SK-N-SH treated with all-trans-retinoic acid at 6 μM for 48 hours (cell line): ENCODE data around the gene TMEM18.

Experiments used
- ATAC-seq: fragments of 200-7000 bp; cut with Tn5 transposase; 3 replicates; pipeline ENCODE4 v1.9.1; 2020; ENCODE audit warnings: mild to moderate bottlenecking, moderate library complexity
- ARNTL ChIP-seq: fragments of 450-650 bp; formaldehyde crosslinking; IDR thresholded peaks from 2 replicates; pipeline ENCODE4 v1.5.0; 2020; ENCODE audit warnings: low read depth, mild to moderate bottlenecking, moderate library complexity, borderline replicate concordance
- CSRNP3 ChIP-seq: fragments of 250-450 bp; sonication (Bioruptor Pico); IDR thresholded peaks from 2 replicates; pipeline ENCODE4 v1.5.1; 2021; ENCODE audit warnings: mild to moderate bottlenecking, moderate library complexity
- ESRRG ChIP-seq: fragments of 250-450 bp; sonication (Bioruptor Pico); IDR thresholded peaks from 2 replicates; pipeline ENCODE4 v1.6.1; 2021; ENCODE audit warnings: mild to moderate bottlenecking
- GLIS3 ChIP-seq: fragments of 250-450 bp; sonication (Bioruptor Pico); IDR thresholded peaks from 2 replicates; pipeline ENCODE4 v1.5.0; 2020; ENCODE audit warnings: mild to moderate bottlenecking, moderate library complexity
- ISL1 ChIP-seq: fragments of 250-450 bp; sonication (Bioruptor Pico); IDR thresholded peaks from 2 replicates; pipeline ENCODE4 v2.1.2; 2022; ENCODE audit warnings: mild to moderate bottlenecking, moderate library complexity
- OSR1 ChIP-seq: fragments of 250-450 bp; sonication (Bioruptor Pico); IDR thresholded peaks from 2 replicates; pipeline ENCODE4 v1.8.0; 2022; ENCODE audit warnings: moderate library complexity, mild to moderate bottlenecking, inconsistent platforms
- PPARA ChIP-seq: fragments of 250-450 bp; sonication (Bioruptor Pico); IDR thresholded peaks from 2 replicates; pipeline ENCODE4 v1.5.0; 2020; ENCODE audit warnings: mild to moderate bottlenecking, borderline replicate concordance
- SNAI2 ChIP-seq: fragments of 250-450 bp; sonication (Bioruptor Pico); IDR thresholded peaks from 2 replicates; pipeline ENCODE4 v1.5.0; 2020; ENCODE audit warnings: mild to moderate bottlenecking, moderate library complexity
- TCF4 ChIP-seq: fragments of 250-450 bp; sonication (Bioruptor Pico); IDR thresholded peaks from 2 replicates; pipeline ENCODE4 v1.8.0; 2021; ENCODE audit warnings: mild to moderate bottlenecking, moderate library complexity, borderline replicate concordance
- TOX ChIP-seq: fragments of 250-450 bp; sonication (Bioruptor Pico); IDR thresholded peaks from 2 replicates; pipeline ENCODE4 v1.8.0; 2021; ENCODE audit warnings: mild to moderate bottlenecking, moderate library complexity, borderline replicate concordance
- ZC3H10 ChIP-seq: fragments of 250-450 bp; sonication (Bioruptor Pico); IDR thresholded peaks from 2 replicates; pipeline ENCODE4 v1.5.1; 2021; ENCODE audit warnings: mild to moderate bottlenecking, moderate library complexity
- ZFP3 ChIP-seq: fragments of 250-450 bp; sonication (Bioruptor Pico); IDR thresholded peaks from 2 replicates; pipeline ENCODE4 v1.5.0; 2020; ENCODE audit warnings: mild to moderate bottlenecking, moderate library complexity
- ZFP30 ChIP-seq: fragments of 450-650 bp; formaldehyde crosslinking; IDR thresholded peaks from 2 replicates; pipeline ENCODE4 v1.5.0; 2022; ENCODE audit warnings: mild to moderate bottlenecking, moderate library complexity
- ZNF565 ChIP-seq: fragments of 450-650 bp; formaldehyde crosslinking; conservative IDR thresholded peaks from 2 replicates; pipeline ENCODE4 v1.5.0; 2020; ENCODE audit warnings: low read depth, mild to moderate bottlenecking, moderate library complexity
- ZNF70 ChIP-seq: fragments of 450-650 bp; formaldehyde crosslinking; IDR thresholded peaks from 2 replicates; pipeline ENCODE4 v1.5.0; 2020; ENCODE audit warnings: mild to moderate bottlenecking, moderate library complexity
- ZNF8 ChIP-seq: fragments of 450-650 bp; formaldehyde crosslinking; IDR thresholded peaks from 2 replicates; pipeline ENCODE4 v1.5.0; 2020; ENCODE audit warnings: mild to moderate bottlenecking, moderate library complexity
- TF ChIP-seq, protein P1 (sequence below): fragments of 250-450 bp; sonication (Bioruptor Pico); IDR thresholded peaks from 2 replicates; pipeline ENCODE4 v1.5.1; 2020; ENCODE audit warnings: low read depth, mild to moderate bottlenecking, moderate library complexity
- TF ChIP-seq, protein P2 (sequence below): fragments of 250-450 bp; sonication (Bioruptor Pico); IDR thresholded peaks from 2 replicates; pipeline ENCODE4 v1.8.0; 2021; ENCODE audit warnings: low read depth, mild to moderate bottlenecking, moderate library complexity, borderline replicate concordance
- TF ChIP-seq, protein P3 (sequence below): fragments of 250-450 bp; sonication (Bioruptor Pico); IDR thresholded peaks from 2 replicates; pipeline ENCODE4 v1.8.0; 2020; ENCODE audit warnings: mild to moderate bottlenecking, moderate library complexity, borderline replicate concordance
- TF ChIP-seq, protein P4 (sequence below): fragments of 250-450 bp; sonication (Bioruptor Pico); IDR thresholded peaks from 2 replicates; pipeline ENCODE4 v1.5.0; 2020; ENCODE audit warnings: mild to moderate bottlenecking, moderate library complexity

The TMEM18 gene

GRCh38 chr2:675982-676646 is 1.1 kb downstream of the TMEM18 start (continued):
- TF ChIP-seq ZFP3 (CRISPR knock-in tag) (no peak), TOX (no peak), SNAI2 (CRISPR knock-in tag) (no peak), ISL1 (CRISPR knock-in tag) (no peak)

DNA sequence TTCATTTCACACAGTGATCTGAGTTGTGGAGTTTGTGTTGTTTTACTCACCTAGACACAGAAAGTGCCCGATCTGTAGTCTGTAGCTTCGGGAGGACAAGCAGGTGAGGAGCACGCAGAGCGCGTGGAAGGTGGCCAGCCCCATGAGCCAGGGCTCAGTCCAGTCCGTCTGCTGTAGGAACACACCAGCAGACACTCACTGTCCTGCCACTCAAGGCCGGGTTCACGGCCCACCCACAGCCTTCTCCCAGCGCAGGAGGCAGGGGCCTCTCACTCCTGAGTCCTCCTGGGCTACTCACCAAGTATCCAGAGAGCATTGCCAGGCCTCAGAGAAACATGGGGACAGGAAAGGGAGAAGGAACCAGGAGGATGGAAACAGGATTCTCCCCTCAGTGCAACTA is 1.7 kb downstream of the TMEM18 start:
- TF ChIP-seq, protein P1, sequence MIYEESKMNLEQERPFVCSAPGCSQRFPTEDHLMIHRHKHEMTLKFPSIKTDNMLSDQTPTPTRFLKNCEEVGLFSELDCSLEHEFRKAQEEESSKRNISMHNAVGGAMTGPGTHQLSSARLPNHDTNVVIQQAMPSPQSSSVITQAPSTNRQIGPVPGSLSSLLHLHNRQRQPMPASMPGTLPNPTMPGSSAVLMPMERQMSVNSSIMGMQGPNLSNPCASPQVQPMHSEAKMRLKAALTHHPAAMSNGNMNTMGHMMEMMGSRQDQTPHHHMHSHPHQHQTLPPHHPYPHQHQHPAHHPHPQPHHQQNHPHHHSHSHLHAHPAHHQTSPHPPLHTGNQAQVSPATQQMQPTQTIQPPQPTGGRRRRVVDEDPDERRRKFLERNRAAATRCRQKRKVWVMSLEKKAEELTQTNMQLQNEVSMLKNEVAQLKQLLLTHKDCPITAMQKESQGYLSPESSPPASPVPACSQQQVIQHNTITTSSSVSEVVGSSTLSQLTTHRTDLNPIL, result no peak
- TF ChIP-seq TCF4 (CRISPR knock-in tag) (no peak), ESRRG (CRISPR knock-in tag) (no peak), ZFP30 (no peak), TOX (no peak), ZNF565 (CRISPR knock-in tag) (no peak), ZNF70 (no peak), GLIS3 (CRISPR knock-in tag) (no peak), ARNTL (CRISPR knock-in tag) (no peak), ZNF8 (CRISPR knock-in tag) (no peak), CSRNP3 (CRISPR knock-in tag) (no peak), PPARA (CRISPR knock-in tag) (no peak)
- TF ChIP-seq, protein P2, sequence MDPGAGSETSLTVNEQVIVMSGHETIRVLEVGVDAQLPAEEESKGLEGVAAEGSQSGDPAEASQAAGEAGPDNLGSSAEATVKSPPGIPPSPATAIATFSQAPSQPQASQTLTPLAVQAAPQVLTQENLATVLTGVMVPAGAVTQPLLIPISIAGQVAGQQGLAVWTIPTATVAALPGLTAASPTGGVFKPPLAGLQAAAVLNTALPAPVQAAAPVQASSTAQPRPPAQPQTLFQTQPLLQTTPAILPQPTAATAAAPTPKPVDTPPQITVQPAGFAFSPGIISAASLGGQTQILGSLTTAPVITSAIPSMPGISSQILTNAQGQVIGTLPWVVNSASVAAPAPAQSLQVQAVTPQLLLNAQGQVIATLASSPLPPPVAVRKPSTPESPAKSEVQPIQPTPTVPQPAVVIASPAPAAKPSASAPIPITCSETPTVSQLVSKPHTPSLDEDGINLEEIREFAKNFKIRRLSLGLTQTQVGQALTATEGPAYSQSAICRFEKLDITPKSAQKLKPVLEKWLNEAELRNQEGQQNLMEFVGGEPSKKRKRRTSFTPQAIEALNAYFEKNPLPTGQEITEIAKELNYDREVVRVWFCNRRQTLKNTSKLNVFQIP, result no peak
- TF ChIP-seq, protein P3, sequence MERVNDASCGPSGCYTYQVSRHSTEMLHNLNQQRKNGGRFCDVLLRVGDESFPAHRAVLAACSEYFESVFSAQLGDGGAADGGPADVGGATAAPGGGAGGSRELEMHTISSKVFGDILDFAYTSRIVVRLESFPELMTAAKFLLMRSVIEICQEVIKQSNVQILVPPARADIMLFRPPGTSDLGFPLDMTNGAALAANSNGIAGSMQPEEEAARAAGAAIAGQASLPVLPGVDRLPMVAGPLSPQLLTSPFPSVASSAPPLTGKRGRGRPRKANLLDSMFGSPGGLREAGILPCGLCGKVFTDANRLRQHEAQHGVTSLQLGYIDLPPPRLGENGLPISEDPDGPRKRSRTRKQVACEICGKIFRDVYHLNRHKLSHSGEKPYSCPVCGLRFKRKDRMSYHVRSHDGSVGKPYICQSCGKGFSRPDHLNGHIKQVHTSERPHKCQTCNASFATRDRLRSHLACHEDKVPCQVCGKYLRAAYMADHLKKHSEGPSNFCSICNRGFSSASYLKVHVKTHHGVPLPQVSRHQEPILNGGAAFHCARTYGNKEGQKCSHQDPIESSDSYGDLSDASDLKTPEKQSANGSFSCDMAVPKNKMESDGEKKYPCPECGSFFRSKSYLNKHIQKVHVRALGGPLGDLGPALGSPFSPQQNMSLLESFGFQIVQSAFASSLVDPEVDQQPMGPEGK (CRISPR knock-in tag), result no peak

GRCh38 chr2:675051-675450 is 2.2 kb downstream of the TMEM18 start:
- no peak for ATAC-seq
- TF ChIP-seq, protein P2, result no peak
- TF ChIP-seq OSR1 (CRISPR knock-in tag) (no peak), TOX (no peak), TCF4 (CRISPR knock-in tag) (no peak), PPARA (CRISPR knock-in tag) (no peak), ZC3H10 (CRISPR knock-in tag) (no peak), ZNF70 (no peak), ISL1 (CRISPR knock-in tag) (no peak), ESRRG (CRISPR knock-in tag) (no peak), ZNF565 (CRISPR knock-in tag) (no peak), ZFP30 (no peak), ZFP3 (CRISPR knock-in tag) (no peak)
- TF ChIP-seq, protein P4, sequence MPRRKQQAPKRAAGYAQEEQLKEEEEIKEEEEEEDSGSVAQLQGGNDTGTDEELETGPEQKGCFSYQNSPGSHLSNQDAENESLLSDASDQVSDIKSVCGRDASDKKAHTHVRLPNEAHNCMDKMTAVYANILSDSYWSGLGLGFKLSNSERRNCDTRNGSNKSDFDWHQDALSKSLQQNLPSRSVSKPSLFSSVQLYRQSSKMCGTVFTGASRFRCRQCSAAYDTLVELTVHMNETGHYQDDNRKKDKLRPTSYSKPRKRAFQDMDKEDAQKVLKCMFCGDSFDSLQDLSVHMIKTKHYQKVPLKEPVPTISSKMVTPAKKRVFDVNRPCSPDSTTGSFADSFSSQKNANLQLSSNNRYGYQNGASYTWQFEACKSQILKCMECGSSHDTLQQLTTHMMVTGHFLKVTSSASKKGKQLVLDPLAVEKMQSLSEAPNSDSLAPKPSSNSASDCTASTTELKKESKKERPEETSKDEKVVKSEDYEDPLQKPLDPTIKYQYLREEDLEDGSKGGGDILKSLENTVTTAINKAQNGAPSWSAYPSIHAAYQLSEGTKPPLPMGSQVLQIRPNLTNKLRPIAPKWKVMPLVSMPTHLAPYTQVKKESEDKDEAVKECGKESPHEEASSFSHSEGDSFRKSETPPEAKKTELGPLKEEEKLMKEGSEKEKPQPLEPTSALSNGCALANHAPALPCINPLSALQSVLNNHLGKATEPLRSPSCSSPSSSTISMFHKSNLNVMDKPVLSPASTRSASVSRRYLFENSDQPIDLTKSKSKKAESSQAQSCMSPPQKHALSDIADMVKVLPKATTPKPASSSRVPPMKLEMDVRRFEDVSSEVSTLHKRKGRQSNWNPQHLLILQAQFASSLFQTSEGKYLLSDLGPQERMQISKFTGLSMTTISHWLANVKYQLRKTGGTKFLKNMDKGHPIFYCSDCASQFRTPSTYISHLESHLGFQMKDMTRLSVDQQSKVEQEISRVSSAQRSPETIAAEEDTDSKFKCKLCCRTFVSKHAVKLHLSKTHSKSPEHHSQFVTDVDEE (CRISPR knock-in tag), result no peak
- TF ChIP-seq, protein P3 (CRISPR knock-in tag), result no peak

More for the DNA sequence above, 1.7 kb downstream of the TMEM18 start:
- no peak for ATAC-seq
